EL (cell line): ENCODE measurements around the gene ELN.

Experiments
- DNase-seq: peaks from one replicate; pipeline ENCODE4 v3.0.0-alpha.2; 2016

Gene ELN

GRCh38 chr7:74025730-74026129 lies 2.2 kb upstream of the ELN start:
- DNase-seq = no peak

- no peak for DNase-seq
Observed at GRCh38 chr7:74026406-74026902, 1.5 kb upstream of the ELN start.

DNA sequence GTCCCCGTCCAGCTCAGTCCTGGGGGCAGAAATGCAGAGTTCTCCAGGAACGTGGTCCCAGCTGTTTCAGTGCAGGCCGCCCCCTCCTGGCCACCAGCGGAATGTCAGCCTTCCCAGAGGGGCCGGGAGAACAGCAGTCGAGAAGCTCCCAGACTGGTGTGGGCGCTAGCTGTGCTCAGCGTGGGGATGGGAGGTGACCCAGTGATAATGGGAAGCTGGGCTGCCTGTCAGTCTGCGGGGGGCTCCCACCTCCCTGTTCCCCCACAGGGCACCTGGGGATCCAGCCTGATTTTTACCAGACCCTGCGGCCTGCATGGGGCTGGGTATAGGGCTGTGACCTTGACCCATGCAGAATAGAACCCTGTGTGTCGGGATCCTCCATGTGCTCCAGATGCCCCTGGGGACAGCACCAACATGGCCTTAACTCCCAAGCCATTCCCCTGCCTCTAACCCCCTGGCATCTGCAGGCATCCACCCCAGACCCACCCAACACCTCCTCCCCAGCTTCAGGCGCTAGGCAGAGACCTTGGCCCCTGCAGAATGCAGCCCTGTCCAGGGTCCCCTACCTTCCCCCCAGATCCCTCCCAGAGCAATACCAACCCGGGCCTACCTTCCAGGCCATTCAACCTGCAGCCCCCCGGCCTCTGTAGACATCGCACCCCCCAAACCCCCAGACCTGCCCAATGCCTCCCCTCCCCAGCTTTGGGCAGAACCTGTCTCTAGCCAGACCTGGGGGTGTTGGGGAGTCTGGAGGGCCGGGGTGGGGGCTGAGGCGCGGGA lies 880 bp upstream of the ELN start:
- peak; percentile 60 for DNase-seq

DNA sequence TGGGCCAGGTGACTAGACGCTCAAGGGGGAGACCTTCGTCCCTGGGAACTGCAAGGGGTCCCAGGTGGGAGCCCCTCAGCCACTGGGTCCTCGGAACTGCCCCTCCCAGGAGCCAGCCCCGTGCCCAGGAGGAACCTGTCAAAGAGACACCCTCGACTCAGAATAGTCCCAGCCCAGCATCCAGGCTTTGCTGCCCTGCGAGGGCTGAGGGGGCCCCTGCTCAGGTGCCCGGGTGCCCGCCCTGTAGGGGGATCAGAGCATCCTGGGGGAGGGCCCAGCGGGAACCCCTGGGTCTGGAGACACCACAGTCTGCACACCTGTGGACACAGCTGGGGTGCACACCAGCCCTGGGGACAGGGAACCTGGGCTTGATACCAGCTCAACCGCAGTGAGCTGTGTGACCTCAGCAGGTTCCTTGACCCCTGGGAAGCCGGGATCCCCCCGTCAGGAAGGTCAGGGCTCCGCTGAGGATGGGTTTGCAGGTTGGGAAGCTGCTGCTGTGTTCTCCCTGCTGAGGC lies 407 bp downstream of the ELN start:
- DNase-seq = no peak

- no peak for DNase-seq
Observed at GRCh38 chr7:74029089-74029785, 1.3 kb downstream of the ELN start.

DNA sequence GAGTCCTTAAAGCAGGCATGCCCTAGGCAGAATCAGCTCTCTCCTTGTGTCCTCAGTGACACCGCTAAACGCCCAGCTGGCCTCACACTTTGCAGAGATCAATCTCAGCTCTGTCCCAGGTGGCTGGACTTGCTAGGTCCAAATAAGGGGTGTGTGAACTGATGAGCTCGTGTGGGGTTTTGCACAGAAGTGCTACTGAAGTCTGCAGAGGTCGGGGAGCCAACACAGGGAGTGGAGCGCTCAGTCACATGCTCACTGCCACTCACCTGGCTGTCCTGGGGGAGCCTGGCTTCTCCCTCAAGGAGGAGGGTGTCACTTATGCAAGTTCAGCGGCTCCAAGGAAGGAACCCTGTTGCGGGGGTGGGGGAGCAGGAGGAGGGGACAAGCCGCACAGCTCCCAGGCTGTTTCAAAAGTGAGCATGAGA lies 2.0 kb downstream of the ELN start:
- no peak for DNase-seq

DNA sequence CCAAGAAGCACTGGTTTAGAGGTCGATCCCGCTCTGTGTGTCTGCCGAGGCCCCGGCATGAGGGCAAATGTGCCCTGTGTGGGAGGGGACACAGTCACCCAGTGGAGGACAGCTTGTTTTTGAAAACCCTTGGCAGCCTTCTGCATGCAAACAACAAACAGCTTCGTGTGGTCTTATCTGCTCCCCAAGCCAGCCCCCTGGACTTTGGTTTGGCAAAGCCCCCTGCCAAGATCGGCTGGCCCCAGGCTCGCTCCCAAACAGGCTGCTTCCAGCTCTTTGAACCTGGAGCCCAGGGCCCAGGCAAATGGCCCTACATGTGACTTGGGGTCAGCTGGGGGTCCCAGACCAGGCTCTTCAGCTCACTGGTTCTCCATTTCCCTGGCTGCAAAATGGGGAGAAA lies 2.9 kb downstream of the ELN start:
- no peak for DNase-seq

- DNase-seq = no peak
Observed at GRCh38 chr7:74031403-74032190, 3.6 kb downstream of the ELN start.

DNA sequence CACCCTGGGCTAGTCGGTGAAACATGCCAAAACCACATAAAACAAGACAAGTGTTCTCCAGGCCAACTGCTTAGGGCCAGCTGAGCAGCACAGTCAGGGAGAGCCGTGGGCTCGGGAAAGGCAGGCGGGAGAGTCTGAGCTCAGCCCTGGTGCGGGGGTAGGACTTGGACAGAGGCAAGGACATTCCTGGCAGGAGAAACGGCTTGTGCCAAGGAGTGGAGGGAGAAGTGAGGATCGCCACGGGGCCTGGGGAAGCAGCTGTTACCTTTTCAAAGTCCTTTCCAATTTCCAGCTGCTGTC lies 4.2 kb downstream of the ELN start:
- DNase-seq = peak; percentile 39

DNA sequence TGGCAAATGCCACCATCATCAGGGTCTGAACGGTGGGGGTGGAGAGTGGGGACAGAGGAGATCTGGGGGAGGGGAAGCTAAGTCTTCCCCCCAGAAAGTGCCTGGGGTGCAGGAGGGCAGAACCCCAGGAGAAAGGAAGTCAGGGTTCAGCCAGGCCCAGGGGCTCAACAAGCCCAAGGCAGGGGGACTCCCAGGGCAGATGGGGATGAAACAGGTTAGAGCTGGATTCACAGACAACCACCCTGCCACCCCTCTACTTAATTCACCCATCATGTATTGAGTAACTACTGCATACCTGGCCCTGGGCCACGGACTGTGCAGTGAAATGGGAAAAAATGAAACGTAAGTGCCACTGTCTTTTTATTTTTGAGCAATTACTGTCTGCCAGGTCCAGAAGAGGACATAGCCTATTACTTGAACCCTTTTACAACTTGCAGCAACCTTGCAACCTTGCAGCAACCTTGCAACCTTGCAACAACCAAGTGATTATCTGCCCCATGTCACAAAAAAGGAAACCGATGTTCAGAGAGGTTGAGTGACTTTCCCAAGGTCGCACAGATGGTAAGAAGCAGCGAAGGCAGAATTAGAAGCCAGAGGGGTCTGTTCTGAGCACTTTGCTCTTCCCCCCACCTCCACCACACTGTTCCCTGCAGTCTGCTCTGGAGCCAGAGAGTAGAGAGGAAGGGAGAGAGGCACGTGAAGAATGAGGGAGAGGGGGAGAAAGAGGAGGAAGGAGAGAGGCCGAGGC lies 4.8 kb downstream of the ELN start:
- no peak for DNase-seq

DNA sequence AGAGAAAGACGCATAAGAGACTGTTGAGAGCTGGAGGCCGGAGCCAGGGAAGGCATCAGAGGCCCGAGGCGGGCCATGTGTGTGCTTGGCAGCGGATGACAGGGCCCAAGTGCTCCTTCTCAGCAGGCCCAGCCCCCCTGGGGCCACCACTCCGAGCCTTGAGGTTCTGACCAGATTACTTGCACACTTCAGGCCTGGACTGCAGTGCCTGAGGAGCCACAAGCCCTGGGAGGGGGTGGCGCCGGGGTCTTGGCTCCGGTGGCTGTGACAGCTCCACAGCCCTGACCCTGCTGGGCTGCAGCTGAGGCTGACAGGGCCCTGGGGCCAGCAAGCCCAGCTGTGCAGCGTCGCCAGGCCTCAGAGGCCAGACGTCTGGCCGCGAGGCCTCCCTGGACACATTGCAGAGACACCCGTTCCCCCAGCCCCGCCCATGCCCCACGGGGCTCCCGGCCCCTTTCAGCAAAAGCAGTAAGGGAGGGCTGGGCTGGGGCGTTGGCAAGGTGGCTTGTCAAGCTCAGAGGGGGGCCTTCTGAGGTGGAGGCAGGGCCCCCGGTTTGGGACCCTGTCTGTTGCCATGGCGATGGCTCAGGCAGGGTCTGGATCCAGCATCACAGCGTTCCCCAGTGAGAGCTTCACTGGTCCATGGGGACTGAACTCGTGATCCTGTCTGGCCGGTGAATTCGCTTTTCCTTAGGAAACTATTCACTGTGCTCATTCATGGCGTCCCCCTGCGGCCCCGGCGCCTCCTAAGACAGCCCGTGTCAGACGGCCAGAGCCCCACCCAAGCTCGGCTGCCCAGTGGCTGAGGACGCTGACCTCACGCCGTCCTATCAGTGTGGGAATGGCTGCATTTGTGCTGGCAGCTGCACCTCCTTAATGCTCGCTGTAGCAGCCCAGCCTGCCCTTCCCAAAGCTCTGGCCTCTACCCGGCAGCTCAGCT lies 5.7 kb downstream of the ELN start:
- no peak for DNase-seq

DNA sequence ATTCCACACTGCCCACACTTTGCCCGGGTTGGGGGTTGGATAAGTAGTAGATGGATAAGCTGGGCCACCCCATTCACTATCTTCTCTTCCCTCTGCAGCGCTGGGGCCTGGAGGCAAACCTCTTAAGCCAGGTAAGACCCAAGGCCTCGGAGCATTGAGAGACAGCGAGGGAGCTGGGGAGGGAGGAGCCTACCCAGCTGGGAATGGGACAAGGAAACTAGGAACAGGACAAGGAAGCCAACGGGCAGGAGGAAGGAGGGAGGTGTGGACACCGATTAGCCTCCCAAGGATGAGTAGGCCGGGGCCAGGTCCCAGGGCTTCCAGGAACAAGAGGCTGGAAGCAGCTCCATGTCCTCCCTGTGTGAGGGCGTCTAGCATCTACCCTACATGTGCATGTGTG lies 9.6 kb downstream of the ELN start:
- DNase-seq = no peak

DNA sequence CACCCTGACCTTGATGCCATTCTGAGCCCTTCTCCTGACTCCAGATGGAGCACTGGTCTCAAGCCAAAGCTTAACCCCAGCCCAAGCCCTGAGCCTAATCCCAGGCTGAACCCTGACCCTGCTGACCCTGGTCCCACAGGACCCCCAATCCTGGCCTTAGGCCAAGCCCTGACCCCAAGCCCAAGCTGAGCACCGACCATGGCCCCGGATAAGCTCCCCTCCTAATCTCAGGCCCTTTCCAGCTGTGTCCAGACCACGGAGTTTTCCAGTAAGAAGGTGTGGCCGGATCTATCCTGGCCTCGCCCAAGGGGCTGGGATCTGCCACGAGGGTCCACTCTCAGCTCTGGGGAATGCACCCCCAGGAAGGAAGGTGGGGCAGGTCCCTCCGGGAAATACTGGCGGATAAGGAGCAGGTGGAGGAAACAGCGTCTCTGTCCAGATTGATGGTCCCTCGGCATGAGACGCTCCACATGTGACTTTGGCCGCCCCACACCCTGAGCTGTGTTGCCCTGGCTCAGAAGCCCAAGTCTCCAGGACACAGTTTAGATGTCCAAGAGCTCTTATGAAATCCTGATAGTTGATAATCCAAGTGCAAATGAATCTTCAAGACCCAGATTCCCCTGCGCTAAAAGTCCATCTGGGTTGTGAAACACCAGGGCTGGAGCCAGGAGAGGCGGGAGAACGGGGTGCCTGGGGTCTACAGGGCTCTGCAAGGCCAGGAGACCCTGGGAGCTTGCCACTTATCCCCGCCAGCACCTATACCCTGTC lies 10.4 kb downstream of the ELN start:
- DNase-seq = no peak

- no peak for DNase-seq
Observed at GRCh38 chr7:74039337-74039736, 11.4 kb downstream of the ELN start.

GRCh38 chr7:74040101-74040790 lies 12.3 kb downstream of the ELN start:
- no peak for DNase-seq

GRCh38 chr7:74040791-74041520 lies 13.0 kb downstream of the ELN start:
- no peak for DNase-seq

DNA sequence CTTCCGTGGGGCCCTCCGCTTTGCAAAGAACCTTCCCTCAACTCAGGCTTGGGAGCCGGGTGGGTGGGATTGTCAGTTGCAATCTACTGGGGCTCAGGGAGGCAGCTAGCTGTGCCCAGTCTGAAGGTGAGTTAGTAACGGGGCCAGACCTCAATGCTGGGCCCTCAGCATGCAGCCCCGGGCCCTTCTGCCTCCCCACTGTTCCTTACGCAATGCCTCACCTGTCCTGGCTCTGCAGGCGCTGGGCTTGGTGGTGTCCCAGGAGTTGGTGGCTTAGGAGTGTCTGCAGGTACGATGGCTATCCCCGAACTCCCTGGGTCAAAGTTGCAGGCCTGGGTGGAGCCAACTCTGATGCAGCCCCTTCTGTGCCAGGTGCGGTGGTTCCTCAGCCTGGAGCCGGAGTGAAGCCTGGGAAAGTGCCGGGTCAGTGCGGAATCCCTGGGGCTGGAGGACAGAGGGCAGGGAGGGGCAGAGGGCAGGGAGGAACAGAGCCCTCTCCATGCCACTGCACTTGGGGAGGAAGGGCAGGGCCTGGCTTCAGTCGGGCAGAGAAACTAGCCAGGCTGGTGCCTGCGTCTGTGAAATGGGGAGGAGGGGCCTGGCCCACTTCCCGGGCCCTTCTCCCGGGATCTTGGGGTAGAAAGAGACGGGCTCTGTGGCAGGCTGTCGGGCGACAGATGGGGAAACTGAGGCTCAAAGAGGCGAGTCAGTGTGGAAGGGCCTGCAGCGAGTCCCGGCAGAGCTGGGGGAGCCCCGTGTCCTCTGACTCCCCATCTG lies 15.0 kb downstream of the ELN start:
- no peak for DNase-seq

- no peak for DNase-seq
Observed at GRCh38 chr7:74043523-74043951, 15.6 kb downstream of the ELN start.
